HEK293 (cell line): ENCODE results near the gene TNFAIP8L3.

Source experiments
- CTCF ChIA-PET: fragments of 350-600 bp; formaldehyde crosslinking; extraction: SDS; loops from one replicate; lab custom pipeline; 2021; ENCODE audit warnings: antibody characterized with exemption; lab: Yijun Ruan, JAX
- POLR2A ChIA-PET: fragments of 300-600 bp; formaldehyde crosslinking; extraction: SDS; loops from one replicate; lab custom pipeline; 2020; ENCODE audit warnings: antibody characterized with exemption, inconsistent platforms; lab: Yijun Ruan, JAX
- H3K27ac ChIP-seq: fragments of 200-500 bp; sonication (Bioruptor generic); 2 replicates; pipeline ENCODE4 v1.5.1; 2014; ENCODE audit warnings: low read depth, low read length, control low read depth, inconsistent platforms; ENCODE audit errors: extremely low read depth
- H3K36me3 ChIP-seq, 2 experiments: fragments of 200-500 bp in 1 of 2; sonication (Bioruptor generic) in 1 of 2; 1 replicate in 1 of 2; 2 replicates in 1 of 2; pipeline ENCODE4 v1.5.1; 2014 to 2017; ENCODE audit warnings: inconsistent platforms in 2 of 2, low read length in 2 of 2; ENCODE audit not compliant: control insufficient read depth in 2 of 2, insufficient read depth in 1 of 2
- H3K4me1 ChIP-seq: fragments of 200-500 bp; sonication (Bioruptor generic); 2 replicates; pipeline ENCODE4 v1.5.1; 2014; ENCODE audit warnings: mild to moderate bottlenecking, low read length, inconsistent platforms; ENCODE audit not compliant: control insufficient read depth, insufficient read depth
- H3K4me3 ChIP-seq: 2 replicates; pipeline ENCODE4 v1.5.1; 2011; ENCODE audit warnings: low read depth, mild to moderate bottlenecking, control low read depth, low read length, moderate library complexity
- H3K9me3 ChIP-seq: fragments of 200-500 bp; sonication (Bioruptor generic); 2 replicates; pipeline ENCODE4 v1.5.1; 2014; ENCODE audit warnings: low read depth, low read length, inconsistent platforms; ENCODE audit not compliant: control insufficient read depth, insufficient read depth
- HOXC10 ChIP-seq: sonication (generic); formaldehyde crosslinking; IDR thresholded peaks from 2 replicates; pipeline ENCODE4 v1.8.1; 2023; ENCODE audit warnings: mild to moderate bottlenecking, missing genetic modification reagents
- PBX3 ChIP-seq: sonication (generic); formaldehyde crosslinking; IDR thresholded peaks from 2 replicates; pipeline ENCODE4 v1.8.1; 2022; ENCODE audit warnings: mild to moderate bottlenecking, moderate library complexity, missing genetic modification reagents
- YY1 ChIP-seq: fragments of 450-650 bp; formaldehyde crosslinking; IDR thresholded peaks from 2 replicates; pipeline ENCODE4 v1.5.1; 2018; ENCODE audit warnings: missing biosample characterization, missing genetic modification characterization
- ZBTB8A ChIP-seq: fragments of 450-650 bp; formaldehyde crosslinking; IDR thresholded peaks from 2 replicates; pipeline ENCODE4 v1.5.1; 2016; ENCODE audit warnings: missing biosample characterization, missing genetic modification characterization
- ZNF138 ChIP-seq: fragments of 450-650 bp; formaldehyde crosslinking; IDR thresholded peaks from 2 replicates; pipeline ENCODE4 v1.5.1; 2016; ENCODE audit warnings: missing biosample characterization, missing genetic modification characterization, borderline replicate concordance
- ZNF280C ChIP-seq: fragments of 450-650 bp; formaldehyde crosslinking; IDR thresholded peaks from 2 replicates; pipeline ENCODE4 v1.5.1; 2016; ENCODE audit warnings: missing biosample characterization, missing genetic modification characterization
- ZNF311 ChIP-seq: fragments of 450-650 bp; formaldehyde crosslinking; IDR thresholded peaks from 2 replicates; pipeline ENCODE4 v1.5.1; 2017; ENCODE audit warnings: missing biosample characterization, missing genetic modification characterization, borderline replicate concordance
- ZNF404 ChIP-seq: fragments of 450-650 bp; formaldehyde crosslinking; IDR thresholded peaks from 2 replicates; pipeline ENCODE4 v1.5.1; 2017; ENCODE audit warnings: missing biosample characterization, missing genetic modification characterization
- ZNF449 ChIP-seq: fragments of 450-650 bp; formaldehyde crosslinking; IDR thresholded peaks from 2 replicates; pipeline ENCODE4 v1.5.1; 2017; ENCODE audit warnings: missing biosample characterization, mild to moderate bottlenecking, missing genetic modification characterization, moderate library complexity
- ZNF473 ChIP-seq: fragments of 450-650 bp; formaldehyde crosslinking; IDR thresholded peaks from 2 replicates; pipeline ENCODE4 v1.5.1; 2017; ENCODE audit warnings: missing biosample characterization, missing genetic modification characterization
- ZNF549 ChIP-seq: fragments of 450-650 bp; IDR thresholded peaks from 2 replicates; pipeline ENCODE4 v1.5.1; 2018; ENCODE audit warnings: missing biosample characterization, missing genetic modification characterization, mild to moderate bottlenecking, inconsistent platforms, moderate library complexity
- ZNF555 ChIP-seq: fragments of 450-650 bp; formaldehyde crosslinking; conservative IDR thresholded peaks from 2 replicates; pipeline ENCODE4 v1.5.1; 2017; ENCODE audit warnings: missing biosample characterization, mild to moderate bottlenecking, missing genetic modification characterization, inconsistent platforms
- ZNF561 ChIP-seq: fragments of 450-650 bp; IDR thresholded peaks from 2 replicates; pipeline ENCODE4 v1.5.1; 2018; ENCODE audit warnings: missing biosample characterization, missing genetic modification characterization, borderline replicate concordance
- ZNF626 ChIP-seq: fragments of 450-650 bp; sonication (Bioruptor Pico); formaldehyde crosslinking; IDR thresholded peaks from 2 replicates; pipeline ENCODE4 v1.5.1; 2018; ENCODE audit warnings: missing biosample characterization, missing genetic modification characterization, inconsistent platforms
- ZNF629 ChIP-seq: fragments of 450-650 bp; formaldehyde crosslinking; IDR thresholded peaks from 2 replicates; pipeline ENCODE4 v1.5.1; 2017; ENCODE audit warnings: missing biosample characterization, missing genetic modification characterization
- ZNF677 ChIP-seq: fragments of 450-650 bp; IDR thresholded peaks from 2 replicates; pipeline ENCODE4 v1.5.0; 2018; ENCODE audit warnings: missing biosample characterization, mild to moderate bottlenecking, missing genetic modification characterization, moderate library complexity
- ZNF707 ChIP-seq: fragments of 450-650 bp; formaldehyde crosslinking; IDR thresholded peaks from 2 replicates; pipeline ENCODE4 v1.5.1; 2016; ENCODE audit warnings: missing biosample characterization, missing genetic modification characterization
- ZNF776 ChIP-seq: fragments of 450-650 bp; formaldehyde crosslinking; IDR thresholded peaks from 2 replicates; pipeline ENCODE4 v1.5.0; 2017; ENCODE audit warnings: missing biosample characterization, missing genetic modification characterization, borderline replicate concordance
- TF ChIP-seq, protein P1 (sequence below): fragments of 450-650 bp; formaldehyde crosslinking; IDR thresholded peaks from 2 replicates; pipeline ENCODE4 v1.5.1; 2016; ENCODE audit warnings: missing biosample characterization, missing genetic modification characterization
- TF ChIP-seq, protein P2 (sequence below): fragments of 450-650 bp; formaldehyde crosslinking; IDR thresholded peaks from 2 replicates; pipeline ENCODE4 v1.5.1; 2017; ENCODE audit warnings: missing biosample characterization, missing genetic modification characterization

The TNFAIP8L3 gene

GRCh38 chr15:51096976-51097375, 2.3 kb upstream of the TNFAIP8L3 start:
- Histone ChIP-seq H3K27ac (no peak overlapping the region), H3K4me3 (no peak overlapping the region), H3K4me1 (peaks cover 5% of the 10 kb centered on the region; the same call in 1 of the 2 replicates), H3K9me3 (no peaks in the 10 kb centered on the region), H3K36me3 (no peaks in the 10 kb centered on the region)
- CTCF ChIA-PET, result interaction anchor here (1.8 kb wide), 1 partner anchor 66 kb away, joined by 5 read pairs; no protein-coding TSS in a partner anchor
- POLR2A ChIA-PET, result no interaction called here
- TF ChIP-seq ZBTB8A (tag by site-specific recombination), result no peak
- TF ChIP-seq, protein P1, sequence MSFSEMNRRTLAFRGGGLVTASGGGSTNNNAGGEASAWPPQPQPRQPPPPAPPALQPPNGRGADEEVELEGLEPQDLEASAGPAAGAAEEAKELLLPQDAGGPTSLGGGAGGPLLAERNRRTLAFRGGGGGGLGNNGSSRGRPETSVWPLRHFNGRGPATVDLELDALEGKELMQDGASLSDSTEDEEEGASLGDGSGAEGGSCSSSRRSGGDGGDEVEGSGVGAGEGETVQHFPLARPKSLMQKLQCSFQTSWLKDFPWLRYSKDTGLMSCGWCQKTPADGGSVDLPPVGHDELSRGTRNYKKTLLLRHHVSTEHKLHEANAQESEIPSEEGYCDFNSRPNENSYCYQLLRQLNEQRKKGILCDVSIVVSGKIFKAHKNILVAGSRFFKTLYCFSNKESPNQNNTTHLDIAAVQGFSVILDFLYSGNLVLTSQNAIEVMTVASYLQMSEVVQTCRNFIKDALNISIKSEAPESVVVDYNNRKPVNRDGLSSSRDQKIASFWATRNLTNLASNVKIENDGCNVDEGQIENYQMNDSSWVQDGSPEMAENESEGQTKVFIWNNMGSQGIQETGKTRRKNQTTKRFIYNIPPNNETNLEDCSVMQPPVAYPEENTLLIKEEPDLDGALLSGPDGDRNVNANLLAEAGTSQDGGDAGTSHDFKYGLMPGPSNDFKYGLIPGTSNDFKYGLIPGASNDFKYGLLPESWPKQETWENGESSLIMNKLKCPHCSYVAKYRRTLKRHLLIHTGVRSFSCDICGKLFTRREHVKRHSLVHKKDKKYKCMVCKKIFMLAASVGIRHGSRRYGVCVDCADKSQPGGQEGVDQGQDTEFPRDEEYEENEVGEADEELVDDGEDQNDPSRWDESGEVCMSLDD (tag by site-specific recombination), result no peak
- no peak for TF ChIP-seq ZNF311 (tag by site-specific recombination)
- no peak for TF ChIP-seq YY1
- TF ChIP-seq ZNF449 (tag by site-specific recombination), result no peak
- no peak for TF ChIP-seq ZNF626 (tag by site-specific recombination)
- no peak for TF ChIP-seq ZNF473
- no peak for TF ChIP-seq PBX3 (CRISPR knock-in tag)
- TF ChIP-seq ZNF776 (tag by site-specific recombination), result no peak
- no peak for TF ChIP-seq ZNF561 (tag by site-specific recombination)
- no peak for TF ChIP-seq ZNF555 (tag by site-specific recombination)
- TF ChIP-seq ZNF280C, result no peak
- TF ChIP-seq ZNF138 (tag by site-specific recombination), result no peak
- TF ChIP-seq ZNF677, result no peak
- TF ChIP-seq ZNF549 (tag by site-specific recombination), result no peak

GRCh38 chr15:51095681-51096331, 1.1 kb upstream of the TNFAIP8L3 start:
- POLR2A ChIA-PET, result no interaction called here
- TF ChIP-seq ZNF404 (no peak), ZNF555 (tag by site-specific recombination) (no peak), ZNF629 (no peak), HOXC10 (CRISPR knock-in tag) (no peak), ZNF449 (tag by site-specific recombination) (no peak), ZNF707 (tag by site-specific recombination) (no peak)
- TF ChIP-seq, protein P2, sequence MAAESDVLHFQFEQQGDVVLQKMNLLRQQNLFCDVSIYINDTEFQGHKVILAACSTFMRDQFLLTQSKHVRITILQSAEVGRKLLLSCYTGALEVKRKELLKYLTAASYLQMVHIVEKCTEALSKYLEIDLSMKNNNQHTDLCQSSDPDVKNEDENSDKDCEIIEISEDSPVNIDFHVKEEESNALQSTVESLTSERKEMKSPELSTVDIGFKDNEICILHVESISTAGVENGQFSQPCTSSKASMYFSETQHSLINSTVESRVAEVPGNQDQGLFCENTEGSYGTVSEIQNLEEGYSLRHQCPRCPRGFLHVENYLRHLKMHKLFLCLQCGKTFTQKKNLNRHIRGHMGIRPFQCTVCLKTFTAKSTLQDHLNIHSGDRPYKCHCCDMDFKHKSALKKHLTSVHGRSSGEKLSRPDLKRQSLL (tag by site-specific recombination), result no peak

More at GRCh38 chr15:51095681-51096331, 1.1 kb upstream of the TNFAIP8L3 start:
- H3K27ac ChIP-seq, result no peak overlapping the region
- peaks cover 5% of the 10 kb centered on the region; the same call in 1 of the 2 replicates for H3K4me1 ChIP-seq
- CTCF ChIA-PET, result interaction anchor here (0.7 kb wide), 2 partner anchors 14 to 672 kb away, joined by 3 to 4 read pairs; no protein-coding TSS in a partner anchor
- no peaks in the 10 kb centered on the region for H3K9me3 ChIP-seq
- no peaks in the 10 kb centered on the region for H3K36me3 ChIP-seq
- no peak overlapping the region for H3K4me3 ChIP-seq
